H1 (cell line): ENCODE data around the gene INF2. TPM values are rescaled to one million over a fixed set of nuclear protein-coding genes. Genes with fewer than 3 reads are reported as not detected.

ENCODE experiments used
- CHD7 ChIP-seq: fragments of 300-600 bp; sonication (generic); IDR thresholded peaks from 2 replicates; pipeline ENCODE4 v1.7.1; 2012; ENCODE audit warnings: low read length, moderate library complexity, mild to moderate bottlenecking, inconsistent platforms; ENCODE audit not compliant: insufficient replicate concordance
- polyA plus RNA-seq, 7 experiments: library from polyadenylated mRNA; depleted of rRNA in 3 of 7; stranded (reverse) in 5 of 7; unstranded in 2 of 7; fragments of >200 nt in 5 of 7; fragments of 200-250 nt in 2 of 7; gene quantifications; 1 replicate in 5 of 7; 2 replicates in 1 of 7; 4 replicates in 1 of 7; pipeline versions ENCODE4 v1.2.1 to v1.2.3, GENCODE V29; 2011 to 2013; ENCODE audit warnings: missing spikeins in 2 of 7, mixed read lengths in 2 of 7
- total RNA-seq: library from RNA; stranded (reverse); fragmentation: NEBNext Ultra II Directional; extraction: Animal tissue kit (Norgen Biotek cat#: 25700); gene quantifications from 2 replicates; pipeline ENCODE4 v1.2.1, GENCODE V29; 2021
- TF ChIP-seq, protein P1 (sequence below): IDR thresholded peaks from 2 replicates; pipeline ENCODE4 v1.6.1; 2011; ENCODE audit warnings: low read length, improper control_type of control experiment

The INF2 gene
- total and polyA plus RNA-seq, 2 of the 8 experiments (the other 6 are each of a cell fraction or from before 2014, with no cell fraction given), result 29.1 to 59.5 TPM

GRCh38 chr14:104741108-104741802 is 51.8 kb downstream of the INF2 start (continued):
- no peak for TF ChIP-seq CHD7
- TF ChIP-seq, protein P1, sequence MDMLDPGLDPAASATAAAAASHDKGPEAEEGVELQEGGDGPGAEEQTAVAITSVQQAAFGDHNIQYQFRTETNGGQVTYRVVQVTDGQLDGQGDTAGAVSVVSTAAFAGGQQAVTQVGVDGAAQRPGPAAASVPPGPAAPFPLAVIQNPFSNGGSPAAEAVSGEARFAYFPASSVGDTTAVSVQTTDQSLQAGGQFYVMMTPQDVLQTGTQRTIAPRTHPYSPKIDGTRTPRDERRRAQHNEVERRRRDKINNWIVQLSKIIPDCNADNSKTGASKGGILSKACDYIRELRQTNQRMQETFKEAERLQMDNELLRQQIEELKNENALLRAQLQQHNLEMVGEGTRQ, result no peak
